ENCODE results near the gene IRS2.

DNA sequence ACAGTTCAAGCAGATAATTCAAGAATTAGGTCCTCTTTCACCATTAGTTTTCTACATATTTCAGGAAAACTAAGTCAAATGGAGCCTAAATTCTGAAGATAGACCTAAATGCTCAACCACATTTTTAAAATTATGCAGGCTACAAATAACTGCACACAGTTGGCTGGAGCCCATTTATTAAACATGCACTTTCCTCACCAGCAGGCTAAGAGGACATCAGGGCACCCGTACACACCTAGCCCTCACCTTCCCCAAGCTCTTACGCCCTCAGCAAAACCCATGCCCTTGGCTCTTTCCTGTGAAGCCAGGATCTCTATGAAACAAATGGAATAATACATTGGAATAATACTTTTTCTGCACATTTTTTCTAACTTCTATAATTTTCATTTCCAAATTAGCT lies 18.2 kb downstream of the IRS2 start:
- TF ChIP-seq CTCF (conservative IDR thresholded peaks at IDR 0.05; ENCODE audit: low read length) (no peak), EZH2phosphoT487 (IDR thresholded peaks at IDR 0.05; ENCODE audit: borderline replicate concordance) (no peak)
